PC-3 (cell line): Measurements from ENCODE around the gene PACSIN1. TPM values are rescaled to one million over a fixed set of nuclear protein-coding genes. Genes with fewer than 3 reads are reported as not detected.

Source experiments
- ATAC-seq: fragments of 200-7000 bp; cut with Tn5 transposase; 2 replicates; pipeline ENCODE4 v1.9.1; 2020; ENCODE audit warnings: mild to moderate bottlenecking, moderate library complexity
- BruUV-seq: library from RNA; stranded (reverse); fragments of 400-500 nt; replicated peaks from 2 replicates; lab custom pipeline; 2021; lab: Mats Ljungman, UMichigan
- CTCF ChIA-PET: fragments of 300-600 bp; sonication (Branson Sonifier 250); formaldehyde crosslinking; loops from one replicate; lab custom pipeline; 2022; ENCODE audit warnings: antibody characterized with exemption; lab: Charles Lee
- POLR2A ChIA-PET: fragments of 300-600 bp; sonication (Branson Sonifier 250); formaldehyde crosslinking; loops from one replicate; lab custom pipeline; 2022; ENCODE audit warnings: antibody characterized with exemption; ENCODE audit not compliant: unreplicated experiment; lab: Charles Lee
- DNase-seq: peaks from one replicate; pipeline ENCODE4 v3.0.0-alpha.2; 2015
- H2AFZ ChIP-seq: fragments of 300-600 bp; sonication (generic); 2 replicates; pipeline ENCODE4 v1.6.0; 2016; ENCODE audit warnings: antibody characterized with exemption, low read length
- H3F3A ChIP-seq: fragments of 300-600 bp; sonication (generic); one replicate; pipeline ENCODE4 v1.6.0; 2017; ENCODE audit warnings: antibody characterized with exemption, low read length, control low read depth, mild to moderate bottlenecking; ENCODE audit not compliant: unreplicated experiment
- H3K27ac ChIP-seq: fragments of 300-600 bp; sonication (generic); 2 replicates; pipeline ENCODE4 v1.5.1; 2016; ENCODE audit warnings: mild to moderate bottlenecking, low read length
- H3K27me3 ChIP-seq: fragments of 300-600 bp; sonication (generic); 2 replicates; pipeline ENCODE4 v1.6.1; 2016; ENCODE audit warnings: low read length, mixed read lengths
- H3K36me3 ChIP-seq: fragments of 300-600 bp; sonication (generic); 2 replicates; pipeline ENCODE4 v1.6.1; 2016; ENCODE audit warnings: low read depth, mixed run types, low read length, mixed read lengths
- H3K4me1 ChIP-seq: fragments of 300-600 bp; sonication (generic); 2 replicates; pipeline ENCODE4 v1.5.1; 2016; ENCODE audit warnings: low read length; ENCODE audit not compliant: insufficient read depth
- H3K4me2 ChIP-seq: fragments of 300-600 bp; sonication (generic); 2 replicates; pipeline ENCODE4 v1.6.0; 2016; ENCODE audit warnings: low read length
- H3K4me3 ChIP-seq: fragments of 300-600 bp; sonication (generic); 2 replicates; pipeline ENCODE4 v1.5.1; 2016; ENCODE audit warnings: mild to moderate bottlenecking, low read length, mixed read lengths
- H3K79me2 ChIP-seq: fragments of 300-600 bp; sonication (generic); 2 replicates; pipeline ENCODE4 v1.6.1; 2017; ENCODE audit warnings: low read length, mixed read lengths
- H3K9ac ChIP-seq: fragments of 300-600 bp; sonication (generic); 2 replicates; pipeline ENCODE4 v1.6.0; 2016; ENCODE audit warnings: mild to moderate bottlenecking, low read length
- H3K9me2 ChIP-seq: fragments of 300-600 bp; sonication (generic); replicated peaks from 2 replicates; pipeline ENCODE4 v1.6.1; 2016; ENCODE audit warnings: mixed run types, low read length, mixed read lengths
- H3K9me3 ChIP-seq: fragments of 300-600 bp; sonication (generic); 2 replicates; pipeline ENCODE4 v1.6.1; 2016; ENCODE audit warnings: low read length, mixed read lengths
- H4K20me1 ChIP-seq: fragments of 300-600 bp; sonication (generic); 2 replicates; pipeline ENCODE4 v1.6.1; 2016; ENCODE audit warnings: low read length, mixed read lengths
- CTCF ChIP-seq: fragments of 300-600 bp; sonication (generic); conservative IDR thresholded peaks from 2 replicates; pipeline ENCODE4 v1.5.1; 2017; ENCODE audit warnings: antibody characterized with exemption, low read depth, mild to moderate bottlenecking, low read length
- EZH2 ChIP-seq: fragments of 300-600 bp; sonication (generic); IDR thresholded peaks from one replicate; pipeline ENCODE4 v1.6.1; 2017; ENCODE audit warnings: antibody characterized with exemption, mild to moderate bottlenecking, low read length; ENCODE audit not compliant: unreplicated experiment
- EZH2phosphoT487 ChIP-seq: fragments of 300-600 bp; sonication (generic); IDR thresholded peaks from 2 replicates; pipeline ENCODE4 v1.6.1; 2018; ENCODE audit warnings: mild to moderate bottlenecking, antibody characterized with exemption, low read length, borderline replicate concordance
- intact Hi-C: fragments of 100-400 bp; cut with micrococcal nuclease; formaldehyde crosslinking; loops from 2 replicates; pipeline ENCODE4 v1.9.0; 2023
- total RNA-seq: library from RNA; depleted of rRNA; stranded (reverse); fragments of >200 nt; gene quantifications from 2 replicates; pipeline ENCODE4 v1.2.3, GENCODE V29; 2014

PACSIN1 gene
- total RNA-seq, 1 experiment from 2014 or later: 2.3 TPM

GRCh38 chr6:34438705-34439104 lies 27.2 kb upstream of the PACSIN1 start:
- no peaks in the 10 kb centered on the region for H3K4me1 ChIP-seq
- H3K36me3 ChIP-seq: no peaks in the 10 kb centered on the region
- H3K9ac ChIP-seq: no peak overlapping the region
- H3K4me3 ChIP-seq: no peak overlapping the region
- BruUV-seq: no TSS peak
- intact Hi-C loops: no loop called here
- H3K9me2 ChIP-seq: no peaks in the 10 kb centered on the region
- H3K27me3 ChIP-seq: no peaks in the 10 kb centered on the region
- CTCF ChIA-PET: no interaction called here
- ATAC-seq (no peak), DNase-seq (no peak)
- no peaks in the 10 kb centered on the region for H3F3A ChIP-seq
- POLR2A ChIA-PET: no interaction called here
- no peaks in the 10 kb centered on the region for H4K20me1 ChIP-seq
- no peak overlapping the region for H3K27ac ChIP-seq
- H3K79me2 ChIP-seq: no peaks in the 10 kb centered on the region
- H3K9me3 ChIP-seq: no peaks in the 10 kb centered on the region
- no peak overlapping the region for H3K4me2 ChIP-seq
- H2AFZ ChIP-seq: no peak overlapping the region
- TF ChIP-seq EZH2: no peak
- no peak for TF ChIP-seq CTCF
- no peak for TF ChIP-seq EZH2phosphoT487

GRCh38 chr6:34439442-34439841 lies 26.4 kb upstream of the PACSIN1 start:
- CTCF ChIA-PET: no interaction called here
- TF ChIP-seq EZH2phosphoT487: no peak
- no peak overlapping the region for H3K4me3 ChIP-seq
- no peaks in the 10 kb centered on the region for H3K9me2 ChIP-seq
- DNase-seq: no peak
- no peak overlapping the region for H3K27ac ChIP-seq
- BruUV-seq: no TSS peak
- H3K9ac ChIP-seq: no peak overlapping the region
- POLR2A ChIA-PET: no interaction called here
- no peaks in the 10 kb centered on the region for H4K20me1 ChIP-seq
- no peaks in the 10 kb centered on the region for H3F3A ChIP-seq
- H3K4me2 ChIP-seq: no peak overlapping the region
- H3K79me2 ChIP-seq: no peaks in the 10 kb centered on the region
- intact Hi-C loops: no loop called here
- H3K4me1 ChIP-seq: no peaks in the 10 kb centered on the region
- no peaks in the 10 kb centered on the region for H3K36me3 ChIP-seq
- no peak overlapping the region for H2AFZ ChIP-seq
- no peaks in the 10 kb centered on the region for H3K27me3 ChIP-seq
- no peaks in the 10 kb centered on the region for H3K9me3 ChIP-seq
- ATAC-seq: no peak

- H3K79me2 ChIP-seq: no peaks in the 10 kb centered on the region
- TF ChIP-seq EZH2phosphoT487 (no peak), CTCF (no peak), EZH2 (no peak)
- ChIA-PET POLR2A (no interaction called here), CTCF (no interaction called here)
- no peaks in the 10 kb centered on the region for H4K20me1 ChIP-seq
- no peaks in the 10 kb centered on the region for H3K36me3 ChIP-seq
- H2AFZ ChIP-seq: no peak overlapping the region
- H3K4me3 ChIP-seq: no peak overlapping the region
- no peaks in the 10 kb centered on the region for H3K9me2 ChIP-seq
- no peaks in the 10 kb centered on the region for H3F3A ChIP-seq
- intact Hi-C loops: no loop called here
- no peak overlapping the region for H3K27ac ChIP-seq
- peaks cover 9% of the 10 kb centered on the region for H3K4me1 ChIP-seq
- DNase-seq (no peak), ATAC-seq (no peak)
- H3K27me3 ChIP-seq: no peaks in the 10 kb centered on the region
- no peaks in the 10 kb centered on the region for H3K9me3 ChIP-seq
- no peak overlapping the region for H3K4me2 ChIP-seq
- BruUV-seq: no TSS peak
- H3K9ac ChIP-seq: no peak overlapping the region
These were observed 24.4 kb upstream of the PACSIN1 start for GRCh38 chr6:34441526-34441925.
